ENCODE data around the gene HEPACAM. TPM values are rescaled to one million over a fixed set of nuclear protein-coding genes. Genes with fewer than 3 reads are reported as not detected.

Gene HEPACAM
- total RNA-seq, 1 experiment from 2014 or later = not detected

DNA sequence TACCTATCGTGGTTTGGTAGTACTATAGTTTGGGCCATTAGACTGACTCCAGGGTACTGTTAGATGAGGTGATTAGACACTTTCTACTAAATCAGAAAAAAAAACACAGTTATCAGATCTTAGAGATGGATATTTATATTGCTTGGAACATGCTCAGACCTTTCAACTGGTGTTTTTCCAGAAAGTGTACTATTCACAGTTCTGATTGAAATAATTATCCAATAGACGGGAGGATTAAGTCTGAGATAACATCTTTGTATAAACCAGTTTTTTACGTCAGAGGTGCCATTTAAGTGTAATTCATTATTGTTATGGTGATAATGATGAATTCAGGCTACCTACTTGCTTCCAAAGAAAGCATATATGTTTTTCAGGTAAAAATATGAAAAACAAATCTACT is 40.7 kb upstream of the HEPACAM start:
- no peaks in the 10 kb centered on the region for H3K9me3 ChIP-seq (ENCODE audit: control insufficient read depth, low read depth, low read length)
- H2BK12ac ChIP-seq (ENCODE audit: insufficient read length, low read depth, low read length) = no peak overlapping the region
- no peaks in the 10 kb centered on the region for H3K4me1 ChIP-seq (ENCODE audit: insufficient read depth, low read length)
- H3K4me3 Mint-ChIP-seq = no peak overlapping the region
- TF ChIP-seq CTCF (conservative IDR thresholded peaks at IDR 0.05) = no peak
- no peak for DNase-seq
- no peaks in the 10 kb centered on the region for H3K27me3 ChIP-seq (ENCODE audit: insufficient read depth, low read length)
- no peak overlapping the region for H3K56ac ChIP-seq (ENCODE audit: insufficient read length, low read depth, low read length)
- H3K23me2 ChIP-seq (ENCODE audit: insufficient read length, low read depth, low read length, poor library complexity, severe bottlenecking) = no peaks in the 10 kb centered on the region
- no peaks in the 10 kb centered on the region for H3K27me3 Mint-ChIP-seq (ENCODE audit: low read depth)
- H4K20me1 ChIP-seq (ENCODE audit: control insufficient read depth, insufficient read depth, insufficient read length) = no peaks in the 10 kb centered on the region
- H2BK20ac ChIP-seq (ENCODE audit: low read depth, low read length, poor library complexity, severe bottlenecking) = no peak overlapping the region
- H3K9me3 Mint-ChIP-seq = peaks cover 3 to 7% of the 10 kb centered on the region in 2 experiments; a peak in 4 of 5 replicates
- H3K4me1 Mint-ChIP-seq = no peaks in the 10 kb centered on the region
- no peaks in the 10 kb centered on the region for H3K79me2 ChIP-seq (ENCODE audit: insufficient read depth, low read length)
- peaks cover 0 to 4% (median 0%) of the 10 kb centered on the region in 3 experiments; a peak in 2 of 7 replicates for H3K36me3 Mint-ChIP-seq (ENCODE audit: insufficient read depth in 1 of 3, low read depth in 3 of 3)
- no peak overlapping the region for H4K5ac ChIP-seq (ENCODE audit: insufficient read length, low read depth, low read length)
- H2AK5ac ChIP-seq (ENCODE audit: insufficient read length, low read length) = no peak overlapping the region
- H3K18ac ChIP-seq (ENCODE audit: insufficient read length, low read depth, low read length) = no peak overlapping the region
- H2AFZ ChIP-seq (ENCODE audit: low read length) = no peak overlapping the region
- H3K23ac ChIP-seq (ENCODE audit: insufficient read length, low read depth, low read length) = no peak overlapping the region
- H4K8ac ChIP-seq (replicated peaks; ENCODE audit: insufficient read length, low read depth, low read length) = no peak overlapping the region
- H3K27ac ChIP-seq (ENCODE audit: insufficient read length, low read depth, low read length) = no peak overlapping the region
- H2BK5ac ChIP-seq (ENCODE audit: insufficient read length, low read length) = no peak overlapping the region
- no peak overlapping the region for H3K4me2 ChIP-seq (ENCODE audit: insufficient read depth, insufficient read length, low read length)
- no peak overlapping the region for H4K91ac ChIP-seq (ENCODE audit: insufficient read length, low read depth, low read length)
- no CpG with 5 or more reads among the region's 3 CpGs for WGBS (ENCODE audit: extremely low coverage, insufficient read length, low lambda C conversion rate)
- H3K14ac ChIP-seq (ENCODE audit: insufficient read depth, low read length) = no peak overlapping the region
- H3K79me1 ChIP-seq (ENCODE audit: insufficient read depth, low read depth, low read length, poor library complexity, severe bottlenecking) = no peaks in the 10 kb centered on the region
- H3T11ph ChIP-seq (ENCODE audit: low read length) = no peak overlapping the region
- H2BK15ac ChIP-seq (ENCODE audit: low read depth, low read length) = no peak overlapping the region
- H3K4ac ChIP-seq (ENCODE audit: low read depth, low read length) = no peak overlapping the region
- H3K27ac Mint-ChIP-seq = no peak overlapping the region
- no peak overlapping the region for H2BK120ac ChIP-seq (ENCODE audit: low read depth, low read length, poor library complexity, severe bottlenecking)
- H3K9ac ChIP-seq (ENCODE audit: extremely low read depth, insufficient read length, low read length) = no peak overlapping the region

All from H9 (cell line).